GM19467 (cell line): Measurements from ENCODE around the gene SURF4.
A peak's percentile ranks its signal among the peaks of the same experiment; 100 is the strongest.

Source experiments
- ATAC-seq: cut with Tn5 transposase; IDR thresholded peaks from one replicate; pipeline ENCODE4 v1.9.1; 2021; ENCODE audit warnings: mild to moderate bottlenecking, moderate library complexity; ENCODE audit not compliant: unreplicated experiment

The SURF4 gene

DNA sequence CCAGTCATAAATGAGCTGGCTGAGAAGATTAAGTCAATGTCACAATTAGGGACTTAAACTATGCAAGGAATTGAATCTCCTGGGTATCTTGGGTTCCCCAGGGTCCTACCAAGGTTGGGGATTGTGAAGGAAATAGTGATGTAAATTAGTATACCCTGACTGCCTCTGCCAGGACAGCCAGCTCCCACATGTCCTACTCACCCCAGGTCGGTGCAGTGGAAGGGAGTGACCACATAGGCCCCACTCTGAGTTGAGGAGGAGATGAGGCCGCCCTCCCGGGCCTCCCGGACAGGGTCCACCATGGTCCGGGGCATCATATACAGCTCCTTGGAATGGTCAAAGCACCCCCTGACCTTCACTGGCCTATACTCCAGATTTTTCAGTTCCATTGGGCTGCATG lies 22.3 kb downstream of the SURF4 start:
- no peak for ATAC-seq

DNA sequence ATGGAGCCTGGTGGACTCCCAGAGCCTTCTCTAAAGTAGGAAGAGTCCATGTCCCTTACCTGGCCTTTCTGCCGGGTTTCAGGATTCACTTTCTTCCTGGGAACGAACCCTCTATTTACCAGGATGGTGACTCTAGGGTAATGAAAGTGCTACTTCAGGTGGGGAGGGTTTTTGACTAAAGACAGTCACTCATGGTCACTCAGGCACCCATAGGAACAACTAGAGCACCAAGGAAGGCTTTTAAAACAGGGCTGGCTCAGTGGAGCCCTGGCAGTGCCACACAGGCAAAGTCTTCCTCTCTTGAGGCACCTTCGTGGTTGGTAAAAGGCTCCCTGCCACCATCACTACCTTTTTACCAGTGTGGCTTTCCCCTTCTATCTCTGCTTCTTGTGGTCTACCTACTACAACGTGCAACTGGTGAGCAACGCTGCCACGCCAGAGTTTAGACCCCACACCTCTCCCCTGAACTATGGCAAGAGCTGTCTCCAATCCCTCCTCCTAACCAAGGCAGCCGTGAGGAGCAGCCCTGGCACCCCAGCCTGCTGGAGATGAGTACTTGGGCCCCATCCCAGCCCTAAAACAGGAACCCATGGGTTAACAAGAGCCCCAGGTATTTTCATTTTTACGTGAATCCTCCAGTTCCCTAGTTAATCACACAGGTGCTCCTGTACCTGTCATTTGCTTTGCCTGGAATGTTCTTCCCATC lies 23.1 kb downstream of the SURF4 start:
- ATAC-seq = no peak

DNA sequence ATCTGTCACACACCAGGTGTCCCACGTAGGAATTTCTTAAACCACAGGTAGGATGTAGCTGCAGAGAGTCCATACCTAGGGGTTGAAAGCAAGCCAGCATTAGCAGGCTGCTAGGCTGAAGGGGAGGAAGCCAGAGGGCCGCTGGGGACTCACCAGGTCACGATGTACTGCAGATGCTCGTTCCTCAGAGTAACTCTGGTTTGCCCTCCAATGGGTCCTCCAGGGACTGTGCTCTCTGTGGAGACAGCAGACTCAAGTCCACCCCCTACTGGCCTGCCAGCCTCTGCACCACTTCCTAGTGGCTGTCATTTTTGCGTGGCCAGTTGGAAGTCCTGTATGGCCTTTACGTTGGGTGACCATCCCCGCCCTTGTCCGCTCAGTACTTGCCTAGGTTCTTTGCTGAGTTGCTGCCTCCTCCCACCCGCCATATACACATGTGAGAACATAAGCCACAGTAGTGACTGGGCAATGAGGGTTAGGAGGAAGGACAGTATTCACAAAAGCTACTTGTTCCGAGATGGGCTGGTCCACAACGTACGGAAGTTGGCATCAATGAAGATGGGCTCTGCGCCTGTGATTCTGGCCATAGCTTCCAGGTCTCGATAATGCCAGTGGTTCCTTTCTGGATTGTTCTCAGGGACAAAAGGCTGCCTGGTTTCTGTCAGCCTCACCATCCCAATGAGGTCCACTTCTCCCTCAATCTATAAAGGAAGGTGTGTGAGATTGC lies 23.8 kb downstream of the SURF4 start:
- ATAC-seq = no peak

DNA sequence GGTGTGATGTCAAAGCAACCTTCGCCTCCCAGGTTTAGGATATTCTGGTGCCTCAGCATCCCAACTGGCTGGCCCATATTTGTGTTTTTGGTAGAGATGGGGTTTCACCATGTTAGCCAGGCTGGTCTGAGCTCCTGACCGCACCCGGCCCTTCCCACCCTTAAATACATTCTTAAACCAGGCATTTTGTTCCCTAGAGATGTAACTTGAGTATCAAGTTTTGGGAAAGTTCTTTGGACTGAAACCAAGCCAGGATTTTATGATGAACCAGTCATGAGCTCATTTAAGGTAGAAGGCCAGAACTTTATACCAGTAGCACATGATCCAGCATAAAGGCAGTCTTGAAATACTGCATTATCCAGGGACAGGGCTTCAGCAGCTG lies 24.3 kb downstream of the SURF4 start:
- no peak for ATAC-seq

DNA sequence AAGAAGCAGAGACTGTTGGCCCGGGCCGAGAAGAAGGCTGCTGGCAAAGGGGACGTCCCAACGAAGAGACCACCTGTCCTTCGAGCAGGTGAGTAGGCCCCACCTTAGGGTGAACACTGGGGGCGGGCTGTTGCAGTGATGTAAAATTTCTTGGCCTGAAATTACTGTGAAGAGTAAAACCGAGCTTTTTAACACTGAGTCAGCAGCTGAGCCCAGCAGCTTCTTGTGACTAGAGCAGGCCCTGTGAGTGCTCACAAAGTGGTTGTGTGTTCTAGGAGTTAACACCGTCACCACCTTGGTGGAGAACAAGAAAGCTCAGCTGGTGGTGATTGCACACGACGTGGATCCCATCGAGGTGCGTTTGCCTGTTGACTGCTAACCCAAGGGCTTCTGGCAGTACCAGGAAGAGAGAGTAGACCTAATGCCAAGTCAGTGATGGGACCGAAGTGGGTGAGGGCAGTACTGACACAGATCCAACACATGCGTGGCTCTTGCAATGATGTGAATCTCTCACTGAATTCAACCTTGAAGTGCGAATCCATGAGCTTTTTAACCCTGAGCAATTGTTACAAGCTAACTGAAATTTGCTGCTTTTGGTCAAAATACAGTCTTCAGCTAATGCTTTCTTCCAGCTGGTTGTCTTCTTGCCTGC lies 25.8 kb downstream of the SURF4 start:
- no peak for ATAC-seq

DNA sequence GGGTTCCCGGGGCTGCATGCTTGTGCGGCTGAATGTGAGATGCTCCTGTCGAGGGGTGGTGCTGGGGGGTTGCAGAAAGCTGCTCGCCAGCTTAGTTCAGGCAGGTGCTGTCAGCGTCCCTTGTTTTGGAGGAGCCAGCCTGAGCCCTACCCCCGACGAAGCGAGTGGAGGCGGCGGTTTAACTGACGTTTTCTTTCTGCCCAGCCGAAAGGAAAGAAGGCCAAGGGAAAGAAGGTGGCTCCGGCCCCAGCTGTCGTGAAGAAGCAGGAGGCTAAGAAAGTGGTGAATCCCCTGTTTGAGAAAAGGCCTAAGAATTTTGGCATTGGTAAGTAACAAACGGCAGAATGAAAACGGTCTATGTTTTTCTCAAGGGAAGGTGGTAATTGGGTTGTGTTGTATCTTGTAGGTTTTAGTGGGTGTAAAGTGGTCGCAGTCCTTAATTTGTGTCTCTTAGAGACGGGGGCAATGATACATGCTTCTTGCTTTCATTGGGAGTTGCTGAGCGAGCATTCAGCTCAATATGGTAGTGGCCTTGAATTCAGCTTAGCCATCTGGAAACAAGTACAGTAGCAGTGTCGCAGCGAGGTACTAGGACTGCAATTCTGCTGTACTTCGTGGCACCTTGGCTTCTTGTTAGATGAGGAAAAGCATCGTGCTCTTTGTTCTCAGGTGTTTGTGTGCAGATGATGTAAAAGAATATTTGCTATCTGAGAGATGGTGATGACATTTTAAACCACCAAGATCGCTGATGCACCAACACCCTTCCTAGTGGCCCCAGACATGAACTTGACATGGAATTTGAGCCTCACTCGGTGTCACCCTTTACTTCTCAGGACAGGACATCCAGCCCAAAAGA lies 26.9 kb downstream of the SURF4 start:
- ATAC-seq = no peak

DNA sequence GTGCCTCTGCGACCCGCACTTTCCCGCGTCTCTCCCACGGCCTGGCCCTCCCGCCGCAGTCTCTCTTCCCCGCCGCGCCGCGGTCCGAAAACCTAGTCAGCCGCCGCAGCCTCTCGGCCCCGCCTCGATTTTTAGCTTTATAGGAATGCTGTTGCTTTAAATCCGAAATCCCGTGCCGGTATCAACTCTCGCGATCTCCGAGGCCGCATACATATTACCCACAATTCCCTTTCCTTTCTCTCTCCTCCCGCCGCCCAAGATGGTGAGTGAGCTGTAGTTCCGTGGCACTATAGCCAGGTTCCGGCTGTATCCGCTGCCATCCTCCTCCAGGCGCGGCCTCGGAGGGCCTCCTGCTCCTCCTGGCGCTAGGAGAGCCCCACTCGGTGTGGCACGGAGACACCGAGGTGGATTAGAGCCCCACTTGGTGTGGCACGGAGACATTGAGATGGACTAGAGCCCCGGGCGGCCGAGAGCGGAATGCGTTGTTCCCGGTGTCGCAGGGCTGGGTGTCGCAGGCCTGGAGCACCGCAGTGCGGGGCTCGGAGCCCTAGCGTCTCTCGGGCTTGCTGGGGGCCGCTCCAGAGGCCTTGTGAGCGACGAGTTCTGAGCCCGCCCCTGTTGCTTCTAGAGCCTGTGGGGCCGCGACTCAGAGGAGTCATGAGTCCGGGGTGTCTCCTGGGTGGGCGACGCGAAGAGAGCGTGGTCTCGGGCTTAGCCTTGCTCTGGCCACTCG lies 27.7 kb downstream of the SURF4 start, which contains the start of the genes MED22 and RPL7A:
Gene MED22, minus strand, starts transcription at position 147 of the 733 bp plus-strand sequence. CDS start 1,469 bp downstream, outside the sequence.
Gene RPL7A, plus strand, starts transcription at position 234 of the 733 bp plus-strand sequence. Its CDS starts 26 bp downstream, at position 260.
- ATAC-seq = peak; percentile 72

DNA sequence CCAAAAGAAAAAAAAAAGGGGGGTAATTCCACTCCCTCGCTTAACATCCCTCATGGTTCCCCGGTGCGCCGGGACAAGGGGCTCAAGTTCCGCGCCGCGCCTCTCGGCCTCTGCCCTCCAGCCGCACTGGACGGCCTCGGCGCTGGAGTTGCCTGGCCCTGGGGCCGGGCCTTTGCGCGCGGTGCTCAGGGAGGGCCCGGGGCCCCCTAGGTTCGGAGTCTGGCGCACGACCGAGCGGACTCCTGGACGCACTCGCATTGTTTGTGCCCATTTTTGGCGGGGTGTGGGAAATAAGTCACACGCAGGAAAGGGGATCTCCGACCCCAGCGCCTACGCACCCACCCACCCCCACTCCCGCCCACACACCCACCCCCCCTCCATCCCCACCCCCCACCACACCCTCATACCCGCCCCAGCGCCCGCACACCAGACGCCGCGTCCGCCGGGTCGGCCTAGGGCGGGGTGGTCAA lies 28.3 kb downstream of the SURF4 start:
- peak; percentile 27 for ATAC-seq

DNA sequence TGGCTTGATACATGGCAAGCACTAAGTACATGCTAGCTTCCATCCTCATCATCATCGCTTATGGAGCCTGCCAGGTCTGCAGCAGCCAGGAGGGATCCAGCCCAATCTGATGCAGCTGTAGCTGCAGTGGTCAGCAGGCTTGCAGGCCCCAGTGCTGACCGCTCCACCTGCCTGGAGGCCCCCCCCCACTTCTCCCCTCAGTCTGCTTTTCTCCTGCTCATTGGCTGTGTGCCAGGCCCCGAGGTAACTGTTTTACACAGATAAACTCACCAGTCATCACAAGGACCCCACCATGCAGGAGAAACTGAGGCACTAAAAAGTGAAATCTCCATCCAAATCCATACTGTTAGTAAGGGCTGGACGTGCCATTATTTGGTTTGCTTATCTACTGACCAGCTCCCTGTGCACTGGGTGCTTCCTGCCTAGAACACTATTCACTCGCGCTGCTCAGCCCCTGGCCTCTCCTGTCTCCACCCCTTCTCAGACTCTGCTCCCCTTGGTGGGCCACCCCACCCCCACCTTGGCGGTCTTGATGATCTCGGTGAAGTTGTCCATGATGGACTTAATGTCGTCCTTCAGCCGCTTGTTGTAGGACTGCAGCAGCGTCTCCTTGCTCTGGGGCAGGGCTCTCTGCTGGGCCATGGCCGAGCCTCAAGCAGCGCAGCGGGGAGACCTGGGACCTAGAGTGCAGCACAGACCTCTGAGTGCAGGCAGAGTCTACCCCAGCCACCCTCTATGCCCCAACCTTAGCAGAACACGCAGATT lies 29.7 kb downstream of the SURF4 start:
- ATAC-seq = no peak

DNA sequence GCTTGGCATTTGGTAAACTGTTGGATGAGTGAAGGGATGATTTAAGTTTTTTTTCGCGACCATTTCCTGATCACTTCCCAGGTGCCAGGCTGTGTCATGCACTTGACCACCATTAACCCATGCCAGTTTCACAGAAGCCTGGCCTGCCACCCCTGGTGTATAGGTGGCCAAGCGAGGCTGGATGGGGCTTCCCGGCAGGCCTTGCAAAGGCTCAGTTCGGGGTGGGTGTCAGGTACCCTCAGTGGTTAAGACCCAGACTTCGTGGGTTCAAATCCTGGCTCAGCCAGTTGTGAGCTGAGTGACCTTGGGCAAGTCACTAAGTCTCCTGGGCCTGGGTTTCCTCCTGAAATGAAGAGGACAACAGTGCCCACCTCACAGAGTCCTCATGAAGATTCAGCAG lies 30.3 kb downstream of the SURF4 start:
- no peak for ATAC-seq

DNA sequence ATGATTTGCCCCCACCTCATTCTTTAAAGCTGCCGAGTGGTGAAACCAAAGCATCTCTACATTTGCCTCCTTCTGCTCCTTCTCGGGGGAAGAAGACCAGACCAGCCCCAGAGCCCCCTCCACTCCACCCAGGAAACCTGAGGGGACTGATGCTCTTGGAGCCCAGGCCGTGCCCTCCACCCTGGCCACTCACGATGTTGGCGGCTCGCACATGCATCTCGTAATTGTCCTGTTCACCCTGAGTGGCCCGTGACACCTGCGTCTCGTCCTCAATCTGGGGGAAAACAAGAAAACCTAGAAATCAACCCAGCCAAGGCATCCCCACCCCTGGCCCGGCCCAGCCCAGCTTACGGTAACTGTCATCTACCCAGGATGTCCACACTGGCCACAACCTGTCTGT lies 30.9 kb downstream of the SURF4 start:
- no peak for ATAC-seq

DNA sequence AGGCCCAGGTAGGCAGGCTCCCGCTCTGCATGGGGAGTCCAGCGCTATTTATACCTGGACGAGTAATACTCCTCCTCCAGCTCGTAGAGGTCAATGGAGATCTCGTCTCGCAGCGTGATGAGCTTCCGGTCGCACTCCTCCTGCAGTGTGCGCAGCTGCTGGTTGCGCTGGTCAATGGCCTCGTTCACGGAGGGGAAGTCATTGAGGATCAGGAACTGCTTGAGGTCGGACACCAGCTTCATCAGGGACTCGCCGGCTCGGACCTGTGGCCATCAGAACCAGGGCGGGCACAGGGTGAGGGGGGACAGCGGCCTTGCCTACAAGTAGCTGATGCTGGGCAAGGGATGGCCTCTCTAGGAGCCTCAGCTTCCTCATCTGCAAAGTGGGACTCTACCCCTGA lies 31.8 kb downstream of the SURF4 start:
- ATAC-seq = no peak

DNA sequence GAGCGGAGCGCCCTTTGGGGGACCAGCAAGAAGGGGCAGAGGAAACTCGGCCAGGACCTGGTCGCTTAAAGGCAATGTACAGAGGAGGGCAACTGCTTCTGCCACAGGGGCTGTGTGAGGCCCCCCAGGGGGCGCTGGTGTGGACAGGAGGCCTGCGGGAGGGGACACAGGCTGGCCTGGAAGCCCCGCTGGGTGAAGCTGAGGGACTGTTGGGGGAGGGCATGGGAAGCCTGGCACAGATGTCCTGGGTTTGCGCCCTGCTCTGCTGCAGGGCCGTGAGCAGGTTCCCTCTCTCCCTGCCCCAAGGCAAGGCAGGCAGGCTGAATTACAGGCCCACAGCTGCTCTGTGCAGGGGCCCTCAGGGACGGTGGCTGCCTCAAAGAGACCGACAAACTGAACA lies 33.3 kb downstream of the SURF4 start:
- ATAC-seq = no peak

DNA sequence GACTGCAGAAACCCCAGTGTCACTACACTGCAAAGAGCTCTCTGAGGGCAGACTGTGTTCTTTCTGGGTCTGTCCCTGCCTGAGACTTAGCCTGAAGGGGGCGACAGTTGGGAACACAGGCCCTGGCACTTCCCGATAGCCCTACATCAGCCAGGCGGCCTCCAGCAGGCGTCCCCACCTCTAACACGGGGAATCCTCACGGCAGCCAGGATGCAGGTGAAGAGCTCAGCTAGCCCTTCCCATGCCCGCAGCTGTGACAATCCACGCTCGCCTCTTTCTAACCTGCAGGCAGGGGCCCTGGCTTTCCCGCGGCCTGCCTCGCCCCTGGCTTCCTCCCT lies 33.8 kb downstream of the SURF4 start:
- no peak for ATAC-seq

DNA sequence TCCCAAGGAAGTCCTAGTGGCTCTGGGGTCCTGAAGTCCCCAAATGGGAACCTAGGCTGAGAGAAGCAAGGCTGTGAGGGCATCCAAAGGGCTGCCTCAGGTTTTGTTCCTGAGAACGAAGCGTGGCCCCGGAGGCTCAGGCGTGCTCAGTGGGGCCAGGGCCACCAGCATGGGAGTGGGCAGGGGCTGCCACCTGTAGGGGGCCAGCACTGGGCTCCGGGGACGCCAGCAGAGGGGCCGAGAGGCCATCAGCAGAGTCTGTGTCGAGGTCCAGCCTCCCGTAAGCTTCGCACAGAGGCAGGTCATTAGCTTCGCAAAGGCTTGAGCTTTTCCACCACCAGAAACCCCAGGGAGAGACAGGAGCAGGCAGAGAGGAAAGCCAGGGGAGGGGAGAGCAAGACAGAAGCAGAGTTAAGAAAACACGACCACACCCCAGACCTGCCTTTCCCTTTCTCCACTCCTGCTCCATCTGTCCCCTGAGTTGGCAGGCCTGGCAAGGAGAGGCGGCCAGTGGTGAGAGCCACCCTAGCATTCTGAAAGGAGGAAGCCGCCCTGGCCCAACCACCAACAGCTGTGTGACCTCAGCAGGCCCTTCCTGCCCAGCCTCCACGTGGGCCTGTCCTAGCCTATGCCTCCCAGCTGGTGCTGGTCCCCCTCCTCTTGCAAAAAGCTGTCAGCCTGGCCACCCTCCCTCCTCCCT lies 34.3 kb downstream of the SURF4 start:
- no peak for ATAC-seq

DNA sequence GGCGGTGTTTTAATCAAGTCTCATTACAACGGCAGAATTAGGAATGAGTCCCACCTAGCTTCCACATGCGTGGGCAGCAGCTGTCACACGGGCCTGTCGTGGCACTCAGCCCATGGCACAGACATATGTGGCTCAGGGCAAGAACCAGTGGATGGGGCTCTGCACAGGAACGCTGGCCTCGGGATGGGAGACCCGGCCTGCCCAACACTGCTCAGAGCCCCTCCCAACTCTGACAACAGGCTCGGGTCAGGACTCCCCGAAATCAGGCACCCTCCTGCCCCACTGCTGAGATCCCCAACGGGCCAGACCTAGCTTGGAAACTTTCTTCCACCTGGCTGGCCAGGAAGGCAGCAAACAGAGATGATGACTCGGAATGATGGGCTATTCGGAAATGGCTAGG lies 34.9 kb downstream of the SURF4 start:
- ATAC-seq = no peak

DNA sequence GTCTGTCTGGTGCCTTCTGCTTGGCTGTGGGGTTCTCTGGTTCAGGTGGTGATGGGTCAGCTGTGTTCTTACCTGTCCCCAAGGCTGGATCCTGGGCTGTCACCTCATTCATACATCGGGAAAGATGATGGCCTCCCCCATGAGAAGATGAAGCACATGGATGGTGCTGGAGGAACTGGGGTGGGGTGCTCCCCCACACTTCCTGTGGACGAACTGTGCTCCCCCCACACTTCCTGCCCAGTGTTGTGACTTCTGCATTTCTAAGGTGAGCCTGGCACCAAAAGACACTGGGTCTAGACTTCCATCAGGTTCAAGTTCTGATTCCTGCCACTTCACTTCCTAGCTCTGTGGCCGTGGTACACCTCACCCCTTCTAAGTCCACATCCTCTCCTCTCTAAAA lies 35.6 kb downstream of the SURF4 start:
- ATAC-seq = no peak

DNA sequence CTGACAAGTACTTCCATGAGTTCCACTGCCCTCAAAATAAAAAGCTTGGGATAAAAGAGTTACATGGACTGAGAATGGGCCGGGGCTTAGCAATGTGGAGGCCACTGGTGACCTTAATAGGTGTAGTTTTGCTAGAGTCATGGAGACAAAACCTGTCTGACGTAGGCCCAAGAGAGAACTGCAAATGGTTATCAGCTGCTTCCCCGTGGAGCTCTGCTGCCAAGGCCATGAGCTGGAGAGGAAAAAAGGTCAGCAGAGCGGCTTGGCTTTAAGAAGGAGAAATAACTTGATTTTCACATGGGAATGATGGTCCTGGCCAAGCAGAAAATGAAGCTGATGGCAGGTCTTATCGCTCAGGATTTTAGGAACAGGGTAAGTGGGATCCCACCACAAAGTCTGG lies 36.2 kb downstream of the SURF4 start:
- no peak for ATAC-seq
